GM12865 (cell line): ENCODE data around the gene PCDHGA3.
A peak's percentile ranks its signal among the peaks of the same experiment; 100 is the strongest.

ENCODE experiments used
- DNase-seq: peaks from one replicate; pipeline ENCODE4 v3.0.0; 2010; ENCODE audit warnings: low read depth
- H3K4me3 ChIP-seq: 2 replicates; pipeline ENCODE4 v1.5.1; 2011; ENCODE audit warnings: mild to moderate bottlenecking, low read depth, low read length, control low read depth
- CTCF ChIP-seq: IDR thresholded peaks from 2 replicates; pipeline ENCODE4 v1.5.1; 2011; ENCODE audit warnings: low read length, control low read depth, low read depth, inconsistent platforms; ENCODE audit not compliant: insufficient read depth; ENCODE audit errors: missing control alignments

PCDHGA3 gene

GRCh38 chr5:141362719-141363118, 19.1 kb downstream of the PCDHGA3 start:
- DNase-seq = no peak
- H3K4me3 ChIP-seq = no peak overlapping the region
- no peak for TF ChIP-seq CTCF

GRCh38 chr5:141363952-141364660, 20.5 kb downstream of the PCDHGA3 start, which contains the start of gene PCDHGA5:
TSS of gene PCDHGA5 (plus strand) at chr5:141364162. CDS start at chr5:141364331, 169 bp downstream.
- no peak for TF ChIP-seq CTCF

GRCh38 chr5:141366016-141366896, 22.6 kb downstream of the PCDHGA3 start:
- no peak overlapping the region for H3K4me3 ChIP-seq
- no peak for DNase-seq
- TF ChIP-seq CTCF = no peak

More at GRCh38 chr5:141363952-141364660, 20.5 kb downstream of the PCDHGA3 start, which contains the start of gene PCDHGA5:
- DNase-seq = no peak
- no peak within 1 kb of the TSS for H3K4me3 ChIP-seq

GRCh38 chr5:141369994-141370848, 26.6 kb downstream of the PCDHGA3 start, which contains the start of gene PCDHGB3:
TSS of gene PCDHGB3 (plus strand) at chr5:141370242. CDS start at chr5:141370395, 153 bp downstream.
- peak; percentile 51 for TF ChIP-seq CTCF
- peak; percentile 83 for DNase-seq
- H3K4me3 ChIP-seq = peak within 1 kb of the TSS; percentile 59

GRCh38 chr5:141371572-141372475, 28.2 kb downstream of the PCDHGA3 start:
- H3K4me3 ChIP-seq = no peak overlapping the region
- TF ChIP-seq CTCF = no peak
- DNase-seq = no peak
